ES-I3 (cell line): ENCODE measurements around the gene SPDYE4.

ENCODE experiments used
- H3K36me3 ChIP-seq: 2 replicates; pipeline ENCODE4 v1.6.1; 2013; ENCODE audit warnings: mild to moderate bottlenecking, low read length, control low read depth, moderate library complexity; ENCODE audit not compliant: insufficient read depth
- H3K4me1 ChIP-seq: 2 replicates; pipeline ENCODE4 v1.6.1; 2013; ENCODE audit warnings: mild to moderate bottlenecking, control low read depth, low read length; ENCODE audit not compliant: insufficient read depth
- H3K9ac ChIP-seq: 2 replicates; pipeline ENCODE4 v1.6.1; 2013; ENCODE audit warnings: low read depth, mild to moderate bottlenecking, low read length, moderate library complexity
- H3K9me3 ChIP-seq: 2 replicates; pipeline ENCODE4 v1.6.1; 2013; ENCODE audit warnings: mild to moderate bottlenecking, low read length, moderate library complexity; ENCODE audit not compliant: control insufficient read depth, insufficient read depth

SPDYE4 gene

GRCh38 chr17:8720596-8720995, 37.8 kb downstream of the SPDYE4 start:
- H3K9ac ChIP-seq: no peak overlapping the region
- no peaks in the 10 kb centered on the region for H3K9me3 ChIP-seq
- peaks cover 7% of the 10 kb centered on the region for H3K4me1 ChIP-seq
- no peaks in the 10 kb centered on the region for H3K36me3 ChIP-seq

GRCh38 chr17:8719291-8720246, 38.8 kb downstream of the SPDYE4 start:
- Histone ChIP-seq H3K4me1 (peaks cover 7% of the 10 kb centered on the region), H3K36me3 (no peaks in the 10 kb centered on the region; the same call in 1 of the 2 replicates), H3K9ac (no peak overlapping the region), H3K9me3 (no peaks in the 10 kb centered on the region)

- no peak overlapping the region for H3K9ac ChIP-seq
- H3K36me3 ChIP-seq: no peaks in the 10 kb centered on the region; the same call in 1 of the 2 replicates
- no peaks in the 10 kb centered on the region for H3K9me3 ChIP-seq
- peaks cover 7% of the 10 kb centered on the region for H3K4me1 ChIP-seq
Measured at GRCh38 chr17:8718001-8718563, 40.3 kb downstream of the SPDYE4 start.

- H3K9me3 ChIP-seq: no peaks in the 10 kb centered on the region
- no peak overlapping the region for H3K9ac ChIP-seq
- H3K36me3 ChIP-seq: no peaks in the 10 kb centered on the region; the same call in 1 of the 2 replicates
- H3K4me1 ChIP-seq: no peaks in the 10 kb centered on the region
Measured at GRCh38 chr17:8713878-8714277, 44.5 kb downstream of the SPDYE4 start.

GRCh38 chr17:8713315-8713714, 45.0 kb downstream of the SPDYE4 start:
- Histone ChIP-seq H3K9me3 (no peaks in the 10 kb centered on the region), H3K9ac (no peak overlapping the region), H3K4me1 (no peaks in the 10 kb centered on the region), H3K36me3 (no peaks in the 10 kb centered on the region; the same call in 1 of the 2 replicates)

GRCh38 chr17:8712698-8713097, 45.6 kb downstream of the SPDYE4 start:
- H3K9ac ChIP-seq: no peak overlapping the region
- H3K36me3 ChIP-seq: no peaks in the 10 kb centered on the region; the same call in 1 of the 2 replicates
- H3K9me3 ChIP-seq: no peaks in the 10 kb centered on the region
- H3K4me1 ChIP-seq: no peaks in the 10 kb centered on the region

GRCh38 chr17:8711291-8711690, 47.1 kb downstream of the SPDYE4 start:
- H3K9me3 ChIP-seq: no peaks in the 10 kb centered on the region
- no peak overlapping the region for H3K9ac ChIP-seq
- no peaks in the 10 kb centered on the region; the same call in 1 of the 2 replicates for H3K36me3 ChIP-seq
- H3K4me1 ChIP-seq: no peaks in the 10 kb centered on the region

- H3K4me1 ChIP-seq: no peaks in the 10 kb centered on the region
Measured at GRCh38 chr17:8710813-8711212, 47.5 kb downstream of the SPDYE4 start.

GRCh38 chr17:8709006-8709405, 49.3 kb downstream of the SPDYE4 start:
- no peaks in the 10 kb centered on the region for H3K9me3 ChIP-seq
- H3K36me3 ChIP-seq: no peaks in the 10 kb centered on the region
- H3K9ac ChIP-seq: no peak overlapping the region
- no peaks in the 10 kb centered on the region for H3K4me1 ChIP-seq

More at GRCh38 chr17:8710813-8711212, 47.5 kb downstream of the SPDYE4 start:
- Histone ChIP-seq H3K9me3 (no peaks in the 10 kb centered on the region), H3K36me3 (no peaks in the 10 kb centered on the region; the same call in 1 of the 2 replicates), H3K9ac (no peak overlapping the region)

- no peaks in the 10 kb centered on the region for H3K9me3 ChIP-seq
- H3K36me3 ChIP-seq: no peaks in the 10 kb centered on the region
- no peaks in the 10 kb centered on the region for H3K4me1 ChIP-seq
- no peak overlapping the region for H3K9ac ChIP-seq
Measured at GRCh38 chr17:8708025-8708461, 50.3 kb downstream of the SPDYE4 start.

GRCh38 chr17:8707332-8708024, 50.9 kb downstream of the SPDYE4 start:
- Histone ChIP-seq H3K4me1 (no peaks in the 10 kb centered on the region), H3K9ac (no peak overlapping the region), H3K9me3 (no peaks in the 10 kb centered on the region), H3K36me3 (no peaks in the 10 kb centered on the region)

- no peaks in the 10 kb centered on the region for H3K36me3 ChIP-seq
Measured at GRCh38 chr17:8706431-8706830, 51.9 kb downstream of the SPDYE4 start.

GRCh38 chr17:8705427-8705826, 52.9 kb downstream of the SPDYE4 start:
- H3K9ac ChIP-seq: no peak overlapping the region
- no peaks in the 10 kb centered on the region for H3K4me1 ChIP-seq
- no peaks in the 10 kb centered on the region for H3K36me3 ChIP-seq
- H3K9me3 ChIP-seq: no peaks in the 10 kb centered on the region

More at GRCh38 chr17:8706431-8706830, 51.9 kb downstream of the SPDYE4 start:
- Histone ChIP-seq H3K9ac (no peak overlapping the region), H3K9me3 (no peaks in the 10 kb centered on the region), H3K4me1 (no peaks in the 10 kb centered on the region)

- peaks cover 11% of the 10 kb centered on the region for H3K4me1 ChIP-seq
- no peaks in the 10 kb centered on the region for H3K9me3 ChIP-seq
- no peak overlapping the region for H3K9ac ChIP-seq
- no peaks in the 10 kb centered on the region for H3K36me3 ChIP-seq
Measured at GRCh38 chr17:8703001-8703400, 55.3 kb downstream of the SPDYE4 start.
